NK-92 (cell line): Measurements from ENCODE around the gene CLDN8.

Experiments
- DNase-seq: peaks from one replicate; lab custom pipeline; 2025; ENCODE audit not compliant: unreplicated experiment; lab: John Stamatoyannopoulos, UW

The CLDN8 gene

GRCh38 chr21:30216041-30216723 is at the start of gene CLDN8:
Gene CLDN8 (minus strand): TSS chr21:30216097. CDS start chr21:30215925, 172 bp downstream.
- no peak for DNase-seq

GRCh38 chr21:30257773-30258172 is 41.9 kb upstream of the CLDN8 start:
- DNase-seq: no peak

GRCh38 chr21:30256100-30256499 is 40.2 kb upstream of the CLDN8 start:
- no peak for DNase-seq

DNA sequence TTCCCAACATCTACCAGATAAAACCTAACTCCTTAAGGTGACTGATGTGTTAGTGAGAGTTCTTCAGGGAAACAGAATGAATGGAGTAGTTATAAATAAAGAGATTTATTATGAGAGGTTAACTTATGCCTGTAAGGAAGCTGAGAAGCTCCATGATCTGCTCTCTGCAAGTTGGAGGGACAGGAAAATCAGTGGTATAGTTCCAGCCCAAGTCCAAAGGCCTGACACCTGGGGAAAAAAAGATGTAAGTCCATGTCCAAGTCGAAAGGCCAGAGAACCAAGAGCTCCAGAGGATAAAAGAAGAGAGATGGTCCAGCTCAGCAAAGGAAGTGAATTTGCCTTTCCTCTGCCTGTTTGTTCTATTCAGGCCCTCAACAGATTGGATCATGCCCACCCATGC is 39.8 kb upstream of the CLDN8 start:
- no peak for DNase-seq

DNA sequence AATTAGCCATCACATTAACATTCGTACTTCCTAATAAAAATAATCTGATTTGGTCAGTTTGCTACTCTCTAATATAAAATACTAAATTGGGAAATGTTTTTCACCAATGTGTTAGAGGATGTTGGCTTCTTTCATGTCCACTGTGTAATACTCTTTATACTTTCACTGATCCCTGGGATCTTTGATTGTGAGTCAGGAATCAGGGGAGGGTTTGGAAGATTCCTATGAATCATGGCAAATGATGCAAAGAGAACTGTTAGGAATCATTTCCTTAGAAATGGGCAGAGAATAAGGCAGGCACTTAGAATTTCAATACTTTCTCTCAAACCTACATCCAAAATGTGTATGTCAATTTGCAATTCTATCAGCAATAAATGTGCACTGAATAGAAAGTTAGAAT is 35.9 kb upstream of the CLDN8 start:
- DNase-seq: no peak

DNA sequence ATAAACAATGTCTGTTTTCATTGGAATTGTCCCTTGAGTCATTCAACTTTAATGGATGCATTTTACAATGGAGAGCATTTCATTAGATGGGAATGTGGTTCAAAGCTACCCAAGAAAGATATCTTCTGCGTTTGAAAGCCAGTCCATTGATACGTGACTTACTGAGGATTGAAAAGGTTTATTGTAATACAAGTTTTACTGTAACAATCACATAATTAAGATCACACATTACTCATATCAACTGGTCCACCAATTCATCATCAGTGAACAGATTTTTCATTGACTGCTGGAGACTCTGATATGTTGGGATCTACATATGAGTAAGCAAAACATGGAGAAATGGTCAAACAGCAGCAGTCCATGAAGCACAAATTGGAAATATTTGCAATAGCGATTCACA is 34.0 kb upstream of the CLDN8 start:
- no peak for DNase-seq

DNA sequence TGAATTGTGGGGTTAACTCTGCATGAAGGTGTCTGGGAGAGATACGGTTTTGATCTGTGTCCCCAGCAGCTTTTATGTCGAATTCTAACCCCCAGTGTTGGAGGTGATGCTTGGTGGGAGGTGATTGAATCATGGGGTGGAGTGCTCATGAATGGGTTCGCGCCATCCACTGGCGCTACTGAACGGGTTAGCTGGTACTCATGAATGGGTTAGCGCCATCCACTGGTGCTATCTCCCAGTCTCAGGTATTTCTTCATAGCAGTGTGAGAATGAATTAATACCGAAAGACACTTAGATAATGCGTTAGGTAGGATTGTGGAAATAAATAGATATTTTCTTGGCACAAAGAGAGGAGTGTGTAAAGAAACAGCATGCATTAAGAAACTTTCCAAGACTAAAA is 32.9 kb upstream of the CLDN8 start:
- no peak for DNase-seq

- DNase-seq: no peak
Observed at GRCh38 chr21:30245061-30245460, 29.2 kb upstream of the CLDN8 start.

DNA sequence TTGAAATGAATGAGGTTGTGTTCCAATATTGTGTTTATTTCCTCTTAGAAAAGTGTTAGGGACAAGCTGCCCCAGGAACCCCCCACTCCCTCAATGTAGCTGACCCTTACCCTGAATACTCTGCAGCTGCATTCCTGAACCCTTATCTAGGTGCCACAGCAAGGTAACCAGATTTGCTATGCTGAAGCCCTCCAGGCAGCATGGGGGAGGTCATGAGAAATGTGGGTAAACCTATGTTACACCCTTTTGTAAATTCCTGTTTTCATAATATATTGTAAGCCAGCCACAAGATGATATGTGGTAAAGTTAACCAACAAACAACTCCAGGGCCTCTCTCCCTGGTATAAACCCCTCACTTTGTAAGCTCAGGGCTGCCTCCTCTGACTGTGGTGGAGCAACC is 27.8 kb upstream of the CLDN8 start:
- DNase-seq: no peak

DNA sequence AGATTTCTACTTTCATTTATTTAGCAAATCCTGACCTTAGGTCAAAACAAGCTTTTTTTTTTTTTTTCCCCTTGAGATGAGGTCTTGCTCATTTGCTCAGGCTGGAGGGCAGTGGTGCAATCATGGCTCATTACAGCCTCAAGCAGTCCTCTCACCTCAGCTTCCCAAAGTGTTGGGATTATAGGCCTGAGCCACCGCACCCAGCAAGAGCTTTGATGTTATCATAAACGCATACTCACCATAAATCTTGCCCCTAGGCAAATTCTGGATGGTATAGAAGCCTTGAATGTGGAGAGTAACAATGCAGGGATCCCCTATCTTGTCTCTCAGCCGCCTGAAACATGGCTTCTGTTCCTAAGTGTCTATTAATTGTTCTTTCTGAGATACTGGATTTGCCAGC is 24.8 kb upstream of the CLDN8 start:
- no peak for DNase-seq

DNA sequence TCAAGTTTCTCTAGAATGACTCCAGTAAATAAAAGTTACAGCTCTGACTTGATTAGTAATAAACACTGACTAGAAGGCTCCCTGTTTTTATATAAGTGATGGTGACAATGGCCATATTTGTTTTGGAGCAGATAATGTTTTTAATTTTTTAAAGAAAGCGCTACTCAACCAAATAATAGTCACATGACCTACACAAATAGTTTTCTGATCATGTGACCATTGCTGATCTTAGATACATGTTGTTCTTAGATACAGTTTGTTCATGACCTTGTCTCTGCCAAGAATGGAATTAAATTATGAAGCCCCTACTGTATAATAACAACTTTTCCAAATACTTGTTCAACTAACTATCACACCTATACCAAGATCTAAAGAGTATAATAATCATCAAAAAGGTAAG is 22.3 kb upstream of the CLDN8 start:
- DNase-seq: no peak

DNA sequence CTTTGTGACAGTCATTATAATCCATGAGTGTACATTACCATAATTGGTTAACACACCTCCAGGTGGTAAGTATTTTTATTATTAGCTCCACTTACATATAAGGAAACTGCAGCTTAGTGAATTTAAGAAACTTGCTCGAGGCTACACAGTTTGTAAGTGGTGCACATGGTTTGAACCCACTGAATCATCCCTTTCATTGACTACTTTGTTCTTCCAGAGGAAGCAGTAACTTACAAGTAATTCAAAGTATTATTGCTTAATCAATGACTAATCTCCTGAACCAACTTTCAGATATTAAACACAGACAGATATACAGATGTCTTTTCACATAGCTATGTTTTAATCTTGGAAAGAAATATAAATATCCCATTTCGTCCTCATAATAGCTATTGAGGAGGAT is 18.7 kb upstream of the CLDN8 start:
- no peak for DNase-seq

GRCh38 chr21:30234050-30234449 is 18.2 kb upstream of the CLDN8 start:
- DNase-seq: no peak

GRCh38 chr21:30233228-30234020 is 17.5 kb upstream of the CLDN8 start:
- no peak for DNase-seq

DNA sequence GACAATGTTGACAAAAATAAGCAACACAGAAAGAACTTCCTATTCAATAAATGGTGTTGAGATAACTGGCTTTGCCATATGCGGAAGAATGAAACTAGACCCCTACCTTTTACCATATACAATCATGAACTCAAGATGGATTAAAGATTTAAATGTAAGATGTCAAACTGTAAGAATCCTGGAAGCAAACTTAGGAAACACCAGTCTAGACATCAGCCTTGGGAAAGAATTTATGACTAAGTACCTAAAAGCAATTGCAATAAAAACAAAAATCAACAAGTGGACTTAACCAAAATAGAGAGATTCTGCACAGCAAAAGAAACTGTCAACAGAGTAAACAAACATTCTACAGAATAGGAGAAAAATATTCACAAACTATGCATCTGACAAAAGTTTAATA is 16.1 kb upstream of the CLDN8 start:
- no peak for DNase-seq

GRCh38 chr21:30227633-30228404 is 11.9 kb upstream of the CLDN8 start:
- no peak for DNase-seq

- no peak for DNase-seq
Observed at GRCh38 chr21:30227128-30227527, 11.2 kb upstream of the CLDN8 start.

DNA sequence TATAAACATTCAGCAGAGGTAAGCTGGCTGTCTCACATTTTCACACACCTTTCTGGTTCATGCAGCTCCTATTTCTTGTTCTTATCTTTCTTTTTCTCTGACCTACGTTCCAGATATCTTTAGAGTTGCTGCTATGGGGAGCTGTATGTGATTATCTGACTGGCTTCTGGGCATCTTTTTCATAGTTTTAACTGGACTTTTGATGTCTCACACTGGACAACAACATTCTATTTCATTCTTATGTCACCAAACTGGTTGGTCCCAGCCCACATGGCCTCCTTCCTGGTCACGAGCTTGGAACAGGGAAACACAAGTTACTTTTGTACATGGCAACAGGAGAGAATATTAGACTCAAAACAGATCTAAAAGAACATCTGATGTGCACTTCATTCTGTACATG is 7.7 kb upstream of the CLDN8 start:
- no peak for DNase-seq

DNA sequence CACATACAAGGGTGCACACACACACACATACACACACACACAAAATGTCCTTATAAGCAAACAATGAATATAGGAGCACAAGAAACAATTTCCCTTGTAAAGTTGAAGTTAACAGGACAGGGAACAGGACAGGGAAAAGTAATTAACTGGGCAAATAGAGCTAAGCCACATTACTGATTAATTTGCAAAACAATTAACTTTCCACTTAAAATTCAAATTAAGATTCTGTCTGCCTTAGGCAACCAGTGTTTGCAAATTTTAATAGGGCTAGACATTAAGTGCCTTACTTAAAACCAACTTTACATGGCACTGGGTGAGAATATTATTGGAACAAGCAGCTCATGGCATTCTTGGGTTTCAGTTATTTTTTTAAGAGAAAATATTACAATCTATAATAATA is 6.8 kb upstream of the CLDN8 start:
- DNase-seq: no peak

DNA sequence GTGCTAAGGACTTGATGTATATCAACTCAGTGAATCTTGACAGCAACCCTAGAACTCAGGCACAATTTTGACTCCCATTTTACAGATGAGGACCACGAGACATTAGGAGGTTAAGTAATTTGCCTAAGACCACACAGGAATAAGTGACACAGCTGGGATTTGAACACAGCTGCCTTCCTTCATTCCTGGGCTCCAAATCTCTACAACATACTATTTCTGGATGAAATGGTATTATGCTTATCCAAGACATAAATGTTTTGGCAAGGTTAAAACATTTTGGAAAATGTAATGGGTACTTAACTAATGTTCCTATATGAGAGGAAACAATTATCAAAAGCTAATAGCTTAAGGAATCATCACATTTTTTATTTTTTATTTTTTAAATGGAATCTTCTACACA is 4.8 kb downstream of the CLDN8 start:
- DNase-seq: no peak

DNA sequence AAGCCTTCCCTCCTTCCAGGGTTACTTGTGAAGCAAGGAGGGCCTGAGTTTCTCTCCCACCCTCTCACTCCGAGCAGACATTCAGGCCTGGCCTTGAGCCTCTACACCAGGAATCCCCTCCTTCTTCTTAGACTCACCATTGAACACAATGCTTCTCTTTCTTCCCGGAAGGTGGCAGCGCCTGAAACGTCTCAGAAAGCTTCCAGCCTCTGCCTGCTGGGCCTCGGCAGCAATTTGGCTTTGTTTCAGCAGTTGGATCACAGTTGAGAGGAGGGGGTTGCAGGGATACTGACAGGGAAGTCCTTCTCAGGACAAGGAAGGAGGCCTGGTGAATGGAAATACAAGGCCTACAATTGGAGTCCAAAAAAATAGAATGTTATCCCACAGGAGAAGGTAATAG is 6.3 kb downstream of the CLDN8 start:
- DNase-seq: no peak

- no peak for DNase-seq
Observed at GRCh38 chr21:30207252-30207579, 8.7 kb downstream of the CLDN8 start.
